HepG2 (cell line): Measurements from ENCODE around the gene SNRPD1. TPM values are rescaled to one million over a fixed set of nuclear protein-coding genes. Genes with fewer than 3 reads are reported as not detected.

Experiments
- AHR ChIP-seq: IDR thresholded peaks from 2 replicates; pipeline ENCODE4 v1.6.1; 2018; ENCODE audit warnings: missing genetic modification reagents, missing compliant biosample characterization
- ATF4 ChIP-seq, 2 experiments: fragments of 450-650 bp in 1 of 2; sonication (generic) in 1 of 2; formaldehyde crosslinking; IDR thresholded peaks; 2 replicates each; pipeline versions ENCODE4 v1.5.0 to v1.8.0; 2020 to 2022; ENCODE audit warnings: mild to moderate bottlenecking in 1 of 2, missing genetic modification reagents in 1 of 2
- ATF7-NPFF ChIP-seq: sonication (generic); formaldehyde crosslinking; IDR thresholded peaks from 2 replicates; pipeline ENCODE4 v1.8.1; 2023; ENCODE audit warnings: mild to moderate bottlenecking, low read depth, missing genetic modification reagents, moderate library complexity
- ELF3 ChIP-seq: IDR thresholded peaks from 2 replicates; pipeline ENCODE4 v1.6.1; 2016; ENCODE audit warnings: missing genetic modification reagents, missing compliant biosample characterization
- HNF4A ChIP-seq: sonication (generic); formaldehyde crosslinking; IDR thresholded peaks from 2 replicates; pipeline ENCODE4 v1.4.0; 2020; ENCODE audit warnings: missing genetic modification reagents
- HNRNPK ChIP-seq: fragments of 200-400 bp; formaldehyde crosslinking; IDR thresholded peaks from 2 replicates; pipeline ENCODE4 v1.6.1; 2018; ENCODE audit warnings: low read length, low read depth, moderate library complexity, mild to moderate bottlenecking; ENCODE audit not compliant: poor library complexity, severe bottlenecking
- HOXA5 ChIP-seq: sonication (generic); formaldehyde crosslinking; IDR thresholded peaks from 2 replicates; pipeline ENCODE4 v1.4.0; 2020; ENCODE audit warnings: missing genetic modification reagents
- KDM2A ChIP-seq: sonication (generic); formaldehyde crosslinking; IDR thresholded peaks from 2 replicates; pipeline ENCODE4 v1.4.0; 2020; ENCODE audit warnings: low read depth, missing genetic modification reagents, borderline replicate concordance
- MYC ChIP-seq: sonication (generic); formaldehyde crosslinking; IDR thresholded peaks from 2 replicates; pipeline ENCODE4 v1.9.0; 2021; ENCODE audit warnings: missing genetic modification reagents, borderline replicate concordance
- NFKBIZ ChIP-seq: IDR thresholded peaks from 2 replicates; pipeline ENCODE4 v1.6.1; 2018; ENCODE audit warnings: missing genetic modification reagents, missing compliant biosample characterization
- SALL1 ChIP-seq: sonication (generic); formaldehyde crosslinking; IDR thresholded peaks from 2 replicates; pipeline ENCODE4 v1.8.0; 2022; ENCODE audit warnings: mild to moderate bottlenecking, missing genetic modification reagents
- SMARCE1 ChIP-seq: fragments of 450-650 bp; IDR thresholded peaks from 2 replicates; pipeline ENCODE4 v1.6.1; 2017; ENCODE audit warnings: borderline replicate concordance
- SYNCRIP ChIP-seq: fragments of 200-400 bp; formaldehyde crosslinking; IDR thresholded peaks from 2 replicates; pipeline ENCODE4 v1.6.1; 2018; ENCODE audit warnings: mild to moderate bottlenecking, low read depth, low read length; ENCODE audit not compliant: insufficient read depth
- TCF7L2 ChIP-seq: IDR thresholded peaks from 2 replicates; pipeline ENCODE4 v1.6.1; 2011; ENCODE audit warnings: mild to moderate bottlenecking, low read depth, low read length, moderate library complexity
- ZNF12 ChIP-seq: sonication (generic); formaldehyde crosslinking; IDR thresholded peaks from 2 replicates; pipeline ENCODE4 v1.5.0; 2020; ENCODE audit warnings: missing genetic modification reagents
- ZNF121 ChIP-seq: sonication (generic); formaldehyde crosslinking; IDR thresholded peaks from 2 replicates; pipeline ENCODE4 v1.5.0; 2020; ENCODE audit warnings: mild to moderate bottlenecking, missing genetic modification reagents
- ZNF484 ChIP-seq: sonication (generic); formaldehyde crosslinking; IDR thresholded peaks from 2 replicates; pipeline ENCODE4 v1.5.1; 2020; ENCODE audit warnings: mild to moderate bottlenecking, low read depth, missing genetic modification reagents, borderline replicate concordance
- polyA plus RNA-seq, 8 experiments: library from polyadenylated mRNA; depleted of rRNA in 3 of 8; stranded (reverse) in 7 of 8; unstranded in 1 of 8; fragments of >200 nt; fragmentation: Illumina TruSeq in 4 of 8; extraction: Trizol in 4 of 8; gene quantifications; 2 replicates each; pipeline versions ENCODE4 v1.2.1 to v1.2.3, GENCODE V29; 2011 to 2016; ENCODE audit warnings: low read depth in 4 of 8, missing spikeins in 1 of 8, mixed read lengths in 1 of 8; ENCODE audit not compliant: insufficient read depth in 1 of 8
- total RNA-seq, 5 experiments: library from RNA; depleted of rRNA; stranded (reverse); fragments of >200 nt; fragmentation: Illumina TruSeq; extraction: Trizol; gene quantifications; 2 replicates each; pipeline ENCODE4 v1.2.3, GENCODE V29; 2016; ENCODE audit warnings: low read depth in 1 of 5
- TF ChIP-seq, protein P1 (sequence below): sonication (generic); formaldehyde crosslinking; IDR thresholded peaks from 2 replicates; pipeline ENCODE4 v1.9.0; 2022; ENCODE audit warnings: low read depth, missing genetic modification reagents
- TF ChIP-seq, protein P2 (sequence below): sonication (generic); formaldehyde crosslinking; IDR thresholded peaks from 2 replicates; pipeline ENCODE4 v1.5.1; 2020; ENCODE audit warnings: missing genetic modification reagents, mild to moderate bottlenecking, borderline replicate concordance
- TF ChIP-seq, protein P3 (sequence below): sonication (generic); formaldehyde crosslinking; IDR thresholded peaks from 2 replicates; pipeline ENCODE4 v1.5.0; 2020; ENCODE audit warnings: mild to moderate bottlenecking, missing genetic modification reagents, moderate library complexity
- TF ChIP-seq, protein P4 (sequence below): sonication (generic); formaldehyde crosslinking; IDR thresholded peaks from 2 replicates; pipeline ENCODE4 v1.9.0; 2021; ENCODE audit warnings: missing genetic modification reagents, borderline replicate concordance

SNRPD1 gene
- total and polyA plus RNA-seq, 2 of the 13 experiments (the other 11 are each of a cell fraction or from before 2014, with no cell fraction given): 22.7 to 275 TPM

DNA sequence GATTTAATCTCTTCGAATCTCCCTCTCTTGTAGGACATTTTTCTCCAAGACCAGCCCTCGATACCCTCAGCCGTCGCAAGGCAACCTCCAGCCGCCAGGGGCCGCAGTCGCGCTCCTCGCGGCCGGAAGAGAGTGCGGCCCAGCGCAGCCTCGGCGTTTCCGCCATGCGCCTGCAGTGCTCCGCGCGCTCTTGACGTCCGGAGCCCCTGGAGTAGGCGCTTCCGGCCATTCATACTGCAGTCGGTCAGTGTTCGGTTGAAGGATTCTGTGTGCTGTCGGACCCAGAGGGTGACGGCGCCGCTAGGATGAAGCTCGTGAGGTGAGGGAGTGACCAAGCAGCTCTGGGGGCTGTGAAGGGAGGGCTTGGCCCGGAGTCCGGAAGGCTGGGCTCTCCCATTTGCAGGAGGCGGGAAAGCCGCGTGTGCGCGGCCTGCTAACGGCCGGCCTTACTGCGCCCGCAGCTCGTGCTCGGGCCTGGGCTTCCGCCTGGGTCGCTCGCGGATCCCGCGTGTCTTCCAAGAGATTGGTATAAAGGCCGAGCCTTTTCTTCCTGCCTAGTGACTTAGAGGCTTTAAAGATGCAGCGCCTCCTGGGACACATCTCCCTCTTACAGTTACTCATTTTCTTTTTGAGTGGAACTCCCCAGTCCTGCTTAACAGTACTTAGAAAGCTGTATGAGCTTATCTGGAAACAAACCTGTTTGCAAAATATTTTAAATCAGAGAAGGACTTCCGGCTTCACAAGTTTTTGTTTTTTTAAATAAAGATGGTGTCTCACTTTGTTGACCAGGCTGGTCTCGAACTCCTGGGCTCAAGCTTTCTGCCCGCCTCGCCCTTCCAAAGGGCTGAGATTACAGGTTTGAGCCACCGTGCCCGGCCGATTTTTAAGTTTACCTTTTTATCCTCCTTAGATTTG lies at the start of gene SNRPD1 (continued):
- TF ChIP-seq, protein P1, sequence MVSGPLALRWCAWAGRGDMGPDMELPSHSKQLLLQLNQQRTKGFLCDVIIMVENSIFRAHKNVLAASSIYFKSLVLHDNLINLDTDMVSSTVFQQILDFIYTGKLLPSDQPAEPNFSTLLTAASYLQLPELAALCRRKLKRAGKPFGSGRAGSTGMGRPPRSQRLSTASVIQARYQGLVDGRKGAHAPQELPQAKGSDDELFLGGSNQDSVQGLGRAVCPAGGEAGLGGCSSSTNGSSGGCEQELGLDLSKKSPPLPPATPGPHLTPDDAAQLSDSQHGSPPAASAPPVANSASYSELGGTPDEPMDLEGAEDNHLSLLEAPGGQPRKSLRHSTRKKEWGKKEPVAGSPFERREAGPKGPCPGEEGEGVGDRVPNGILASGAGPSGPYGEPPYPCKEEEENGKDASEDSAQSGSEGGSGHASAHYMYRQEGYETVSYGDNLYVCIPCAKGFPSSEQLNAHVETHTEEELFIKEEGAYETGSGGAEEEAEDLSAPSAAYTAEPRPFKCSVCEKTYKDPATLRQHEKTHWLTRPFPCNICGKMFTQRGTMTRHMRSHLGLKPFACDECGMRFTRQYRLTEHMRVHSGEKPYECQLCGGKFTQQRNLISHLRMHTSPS (CRISPR knock-in tag): no peak
- TF ChIP-seq TCF7L2 (no peak), HOXA5 (CRISPR knock-in tag) (peak; percentile 93; the same call in 1 of the 2 replicates), ZNF12 (CRISPR knock-in tag) (peak; percentile 61; the same call in 1 of the 2 replicates), ATF7-NPFF (CRISPR knock-in tag) (peak; percentile 91), ELF3 (CRISPR knock-in tag) (peak; percentile 97), ATF4 (CRISPR knock-in tag; IDR thresholded peaks at IDR 0.05) (peak in 1 of 2 experiments; percentile 83; a peak in 2 of 4 replicates), KDM2A (peak; percentile 97), HNF4A (CRISPR knock-in tag) (peak; percentile 47), SMARCE1 (no peak), ZNF121 (CRISPR knock-in tag) (peak; percentile 76), NFKBIZ (0 out of 2 replicates have a peak, but pooled peaks have one; percentile 82), SALL1 (CRISPR knock-in tag) (peak; percentile 95), SYNCRIP (no peak), HNRNPK (peak; percentile 23), ZNF484 (CRISPR knock-in tag) (no peak), MYC (CRISPR knock-in tag) (peak; percentile 100), AHR (peak; percentile 92)
- TF ChIP-seq, protein P2, sequence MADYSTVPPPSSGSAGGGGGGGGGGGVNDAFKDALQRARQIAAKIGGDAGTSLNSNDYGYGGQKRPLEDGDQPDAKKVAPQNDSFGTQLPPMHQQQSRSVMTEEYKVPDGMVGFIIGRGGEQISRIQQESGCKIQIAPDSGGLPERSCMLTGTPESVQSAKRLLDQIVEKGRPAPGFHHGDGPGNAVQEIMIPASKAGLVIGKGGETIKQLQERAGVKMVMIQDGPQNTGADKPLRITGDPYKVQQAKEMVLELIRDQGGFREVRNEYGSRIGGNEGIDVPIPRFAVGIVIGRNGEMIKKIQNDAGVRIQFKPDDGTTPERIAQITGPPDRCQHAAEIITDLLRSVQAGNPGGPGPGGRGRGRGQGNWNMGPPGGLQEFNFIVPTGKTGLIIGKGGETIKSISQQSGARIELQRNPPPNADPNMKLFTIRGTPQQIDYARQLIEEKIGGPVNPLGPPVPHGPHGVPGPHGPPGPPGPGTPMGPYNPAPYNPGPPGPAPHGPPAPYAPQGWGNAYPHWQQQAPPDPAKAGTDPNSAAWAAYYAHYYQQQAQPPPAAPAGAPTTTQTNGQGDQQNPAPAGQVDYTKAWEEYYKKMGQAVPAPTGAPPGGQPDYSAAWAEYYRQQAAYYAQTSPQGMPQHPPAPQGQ (CRISPR knock-in tag): no peak
- TF ChIP-seq, protein P3, sequence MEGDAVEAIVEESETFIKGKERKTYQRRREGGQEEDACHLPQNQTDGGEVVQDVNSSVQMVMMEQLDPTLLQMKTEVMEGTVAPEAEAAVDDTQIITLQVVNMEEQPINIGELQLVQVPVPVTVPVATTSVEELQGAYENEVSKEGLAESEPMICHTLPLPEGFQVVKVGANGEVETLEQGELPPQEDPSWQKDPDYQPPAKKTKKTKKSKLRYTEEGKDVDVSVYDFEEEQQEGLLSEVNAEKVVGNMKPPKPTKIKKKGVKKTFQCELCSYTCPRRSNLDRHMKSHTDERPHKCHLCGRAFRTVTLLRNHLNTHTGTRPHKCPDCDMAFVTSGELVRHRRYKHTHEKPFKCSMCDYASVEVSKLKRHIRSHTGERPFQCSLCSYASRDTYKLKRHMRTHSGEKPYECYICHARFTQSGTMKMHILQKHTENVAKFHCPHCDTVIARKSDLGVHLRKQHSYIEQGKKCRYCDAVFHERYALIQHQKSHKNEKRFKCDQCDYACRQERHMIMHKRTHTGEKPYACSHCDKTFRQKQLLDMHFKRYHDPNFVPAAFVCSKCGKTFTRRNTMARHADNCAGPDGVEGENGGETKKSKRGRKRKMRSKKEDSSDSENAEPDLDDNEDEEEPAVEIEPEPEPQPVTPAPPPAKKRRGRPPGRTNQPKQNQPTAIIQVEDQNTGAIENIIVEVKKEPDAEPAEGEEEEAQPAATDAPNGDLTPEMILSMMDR (CRISPR knock-in tag): peak; percentile 99
- TF ChIP-seq, protein P4, sequence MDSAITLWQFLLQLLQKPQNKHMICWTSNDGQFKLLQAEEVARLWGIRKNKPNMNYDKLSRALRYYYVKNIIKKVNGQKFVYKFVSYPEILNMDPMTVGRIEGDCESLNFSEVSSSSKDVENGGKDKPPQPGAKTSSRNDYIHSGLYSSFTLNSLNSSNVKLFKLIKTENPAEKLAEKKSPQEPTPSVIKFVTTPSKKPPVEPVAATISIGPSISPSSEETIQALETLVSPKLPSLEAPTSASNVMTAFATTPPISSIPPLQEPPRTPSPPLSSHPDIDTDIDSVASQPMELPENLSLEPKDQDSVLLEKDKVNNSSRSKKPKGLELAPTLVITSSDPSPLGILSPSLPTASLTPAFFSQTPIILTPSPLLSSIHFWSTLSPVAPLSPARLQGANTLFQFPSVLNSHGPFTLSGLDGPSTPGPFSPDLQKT (CRISPR knock-in tag): peak; percentile 96; the same call in 1 of the 2 replicates
